MCF 10A (cell line): ENCODE data around the gene OS9. TPM values are rescaled to one million over a fixed set of nuclear protein-coding genes. Genes with fewer than 3 reads are reported as not detected.
A peak's percentile ranks its signal among the peaks of the same experiment; 100 is the strongest.

Source experiments
- BruUV-seq: library from RNA; stranded (reverse); fragments of 400-500 nt; replicated peaks from 2 replicates; lab custom pipeline; 2021; lab: Mats Ljungman, UMichigan
- CTCF ChIA-PET: fragments of 300-600 bp; sonication (Branson Sonifier 250); formaldehyde crosslinking; extraction: SDS; loops from one replicate; lab custom pipeline; 2021; ENCODE audit warnings: antibody characterized with exemption, inconsistent platforms; lab: Yijun Ruan, JAX
- POLR2A ChIA-PET: fragments of 300-600, 350-650 bp; sonication (Branson Sonifier 250); formaldehyde crosslinking; extraction: SDS; loops from one replicate; lab custom pipeline; 2020; ENCODE audit warnings: antibody characterized with exemption, inconsistent platforms; lab: Yijun Ruan, JAX
- DNase-seq: peaks from one replicate; pipeline ENCODE4 v3.0.0-alpha.2; 2018; ENCODE audit not compliant: unreplicated experiment
- H3K27ac Mint-ChIP-seq: one replicate; pipeline ENCODE4 v1.8.0; 2022; ENCODE audit warnings: mild to moderate bottlenecking, low read depth, mixed read lengths; ENCODE audit not compliant: unreplicated experiment
- H3K27me3 Mint-ChIP-seq: one replicate; pipeline ENCODE4 v1.8.0; 2022; ENCODE audit warnings: mixed read lengths; ENCODE audit not compliant: insufficient read depth, unreplicated experiment
- H3K36me3 Mint-ChIP-seq: one replicate; pipeline ENCODE4 v1.8.0; 2022; ENCODE audit warnings: mild to moderate bottlenecking, moderate library complexity, mixed read lengths; ENCODE audit not compliant: insufficient read depth, unreplicated experiment
- H3K4me1 Mint-ChIP-seq: one replicate; pipeline ENCODE4 v1.8.0; 2022; ENCODE audit warnings: mixed read lengths; ENCODE audit not compliant: insufficient read depth, unreplicated experiment
- H3K4me3 Mint-ChIP-seq: one replicate; pipeline ENCODE4 v1.8.0; 2022; ENCODE audit warnings: mild to moderate bottlenecking, moderate library complexity, mixed read lengths; ENCODE audit not compliant: unreplicated experiment
- H3K9me3 Mint-ChIP-seq: one replicate; pipeline ENCODE4 v1.8.0; 2022; ENCODE audit warnings: mixed read lengths; ENCODE audit not compliant: unreplicated experiment
- intact Hi-C: fragments of 100-400 bp; cut with micrococcal nuclease; formaldehyde crosslinking; loops from 2 replicates; pipeline ENCODE4 v1.14.1; 2022
- total RNA-seq: library from RNA; stranded (reverse); gene quantifications from 2 replicates; pipeline ENCODE4 v1.2.3, GENCODE V29; 2022
- TF ChIP-seq, protein P1 (sequence below): fragments of 200-600 bp; IDR thresholded peaks from one replicate; pipeline ENCODE4 v1.8.0; 2022; ENCODE audit warnings: antibody characterized with exemption, mild to moderate bottlenecking; ENCODE audit not compliant: unreplicated experiment

Gene OS9
- total RNA-seq, 1 experiment from 2014 or later = 125 TPM

DNA sequence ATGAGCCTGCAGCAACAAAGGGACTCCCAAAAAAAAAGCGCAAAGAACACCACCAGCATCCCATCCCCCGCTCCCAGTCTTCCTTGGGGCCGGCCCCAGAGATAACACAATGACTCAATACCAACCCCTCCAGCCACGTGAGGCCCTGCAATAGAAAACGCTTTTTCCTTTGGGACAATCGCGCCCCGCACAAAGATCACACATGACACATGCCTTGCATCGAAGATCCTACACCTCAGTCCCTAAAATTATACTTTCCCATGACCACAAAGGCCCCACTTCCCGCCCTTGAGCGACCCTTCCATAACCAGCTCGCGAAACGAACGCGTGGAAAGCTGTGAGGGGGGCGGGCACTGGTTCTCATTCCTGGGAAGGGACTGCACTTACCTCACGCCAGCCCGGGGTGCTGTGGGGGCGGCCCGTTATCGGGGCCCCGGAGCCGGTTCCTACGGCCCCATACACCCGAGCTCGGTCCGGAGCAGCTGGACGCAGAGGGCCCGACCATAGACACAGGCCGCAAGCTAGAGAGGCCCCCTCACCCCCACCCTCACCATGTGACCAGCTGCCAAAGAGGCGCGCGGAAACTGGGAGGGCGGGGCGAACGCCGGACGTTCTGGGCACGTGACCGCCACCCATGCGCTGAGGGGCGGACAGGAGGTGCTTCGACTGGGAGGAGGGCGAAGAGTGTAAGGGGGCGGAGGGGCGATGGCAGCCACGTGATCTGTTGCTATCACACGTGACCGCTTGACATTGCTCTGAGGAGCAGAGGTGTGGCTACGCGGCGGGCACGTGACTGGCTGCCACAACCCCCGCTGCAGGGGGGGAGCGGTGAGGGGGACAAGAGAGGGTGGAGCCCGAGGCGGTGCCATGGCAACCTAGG, 58.1 kb downstream of the OS9 start, which contains the start of gene CDK4:
TSS of gene CDK4 (minus strand) at position 523 of the 880 bp plus-strand sequence. CDS start 593 bp downstream, outside the sequence.
- H3K27me3 Mint-ChIP-seq = no peaks in the 10 kb centered on the region
- BruUV-seq = TSS peak; percentile 73
- TF ChIP-seq, protein P1, sequence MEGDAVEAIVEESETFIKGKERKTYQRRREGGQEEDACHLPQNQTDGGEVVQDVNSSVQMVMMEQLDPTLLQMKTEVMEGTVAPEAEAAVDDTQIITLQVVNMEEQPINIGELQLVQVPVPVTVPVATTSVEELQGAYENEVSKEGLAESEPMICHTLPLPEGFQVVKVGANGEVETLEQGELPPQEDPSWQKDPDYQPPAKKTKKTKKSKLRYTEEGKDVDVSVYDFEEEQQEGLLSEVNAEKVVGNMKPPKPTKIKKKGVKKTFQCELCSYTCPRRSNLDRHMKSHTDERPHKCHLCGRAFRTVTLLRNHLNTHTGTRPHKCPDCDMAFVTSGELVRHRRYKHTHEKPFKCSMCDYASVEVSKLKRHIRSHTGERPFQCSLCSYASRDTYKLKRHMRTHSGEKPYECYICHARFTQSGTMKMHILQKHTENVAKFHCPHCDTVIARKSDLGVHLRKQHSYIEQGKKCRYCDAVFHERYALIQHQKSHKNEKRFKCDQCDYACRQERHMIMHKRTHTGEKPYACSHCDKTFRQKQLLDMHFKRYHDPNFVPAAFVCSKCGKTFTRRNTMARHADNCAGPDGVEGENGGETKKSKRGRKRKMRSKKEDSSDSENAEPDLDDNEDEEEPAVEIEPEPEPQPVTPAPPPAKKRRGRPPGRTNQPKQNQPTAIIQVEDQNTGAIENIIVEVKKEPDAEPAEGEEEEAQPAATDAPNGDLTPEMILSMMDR = no peak
- peak; percentile 99 for DNase-seq
- peaks cover 51% of the 10 kb centered on the region for H3K36me3 Mint-ChIP-seq
- intact Hi-C loops = no loop called here
- no peaks in the 10 kb centered on the region for H3K9me3 Mint-ChIP-seq
- POLR2A ChIA-PET = interaction anchor here (0.6 to 1.2 kb wide), 10 partner anchors 8 to 262 kb away, joined by 3 to 12 read pairs (median 4); partner anchors contain the start of genes CYP27B1, DDIT3, EEF1AKMT3 and METTL1
- peak within 1 kb of the TSS; percentile 92 for H3K4me3 Mint-ChIP-seq
- H3K4me1 Mint-ChIP-seq = peaks cover 40% of the 10 kb centered on the region
- peak within 1 kb of the TSS; percentile 93 for H3K27ac Mint-ChIP-seq
- CTCF ChIA-PET = interaction anchor here (0.6 to 1.2 kb wide), 4 partner anchors 8 to 564 kb away, joined by 3 to 5 read pairs (median 4); no protein-coding TSS in a partner anchor

DNA sequence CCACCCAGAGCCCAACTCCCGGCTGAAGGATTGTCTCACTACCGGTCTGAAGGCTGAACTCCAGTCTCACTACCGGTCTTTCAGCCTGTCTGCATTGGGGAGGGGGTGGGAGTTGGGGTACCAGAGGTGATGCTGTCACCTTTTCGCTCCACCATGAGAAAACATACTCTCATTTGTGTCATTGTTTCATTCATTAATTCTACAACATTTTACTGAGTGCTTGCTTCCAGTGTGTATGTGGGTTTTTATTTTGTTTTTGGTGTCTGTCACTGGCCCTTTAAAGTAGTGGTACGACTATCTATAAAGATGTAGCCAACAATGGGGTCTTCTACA, 58.7 kb downstream of the OS9 start:
- intact Hi-C loops = no loop called here
- POLR2A ChIA-PET = interaction anchor here (0.6 to 1.2 kb wide), 7 partner anchors 14 to 263 kb away, joined by 3 to 12 read pairs (median 4); partner anchors contain the start of genes CYP27B1, DDIT3, EEF1AKMT3 and METTL1

DNA sequence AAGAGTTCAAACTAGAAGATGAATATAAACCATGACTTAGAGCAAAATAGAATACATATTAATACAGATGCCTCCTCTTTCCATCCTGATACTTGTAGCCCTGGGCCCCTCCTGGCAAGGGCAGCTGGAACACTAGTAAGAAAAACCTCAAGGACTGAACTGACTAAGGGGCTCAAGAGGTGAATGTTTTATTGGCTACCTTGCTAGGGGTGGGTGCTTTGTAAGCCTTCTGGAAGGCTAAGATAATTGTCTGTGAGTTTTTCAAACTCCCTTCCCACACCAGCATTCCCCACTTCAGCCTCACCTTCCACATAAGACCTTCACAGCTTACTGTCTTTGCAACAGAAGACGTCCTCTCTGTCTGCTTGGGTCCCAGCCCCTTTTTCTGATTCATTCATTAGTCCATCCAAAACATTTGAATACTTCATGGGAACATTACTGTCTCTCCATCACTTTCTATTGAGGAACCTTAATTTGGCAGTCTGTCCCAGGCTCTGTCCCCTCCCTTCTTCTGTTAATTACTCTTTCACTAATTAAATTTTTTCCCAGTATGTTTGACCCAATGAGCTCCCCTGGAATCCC, 59.9 kb downstream of the OS9 start:
- H3K4me3 Mint-ChIP-seq = peak overlapping the region; percentile 73
- DNase-seq = no peak
- H3K9me3 Mint-ChIP-seq = no peaks in the 10 kb centered on the region
- BruUV-seq = no TSS peak
- CTCF ChIA-PET = interaction anchor here (1.2 kb wide), 1 partner anchor 11 kb away, joined by 5 read pairs; no protein-coding TSS in a partner anchor
- H3K4me1 Mint-ChIP-seq = peaks cover 40% of the 10 kb centered on the region
- H3K27me3 Mint-ChIP-seq = no peaks in the 10 kb centered on the region
- TF ChIP-seq, protein P1 = no peak
- intact Hi-C loops = no loop called here
- POLR2A ChIA-PET = interaction anchor here (0.9 to 4.1 kb wide), 4 partner anchors 9 to 20 kb away, joined by 3 to 26 read pairs (median 12); partner anchors contain the start of genes CYP27B1, EEF1AKMT3, METTL1 and TSPAN31
- H3K36me3 Mint-ChIP-seq = peaks cover 41% of the 10 kb centered on the region
- no peak overlapping the region for H3K27ac Mint-ChIP-seq

More for the DNA sequence above, 58.7 kb downstream of the OS9 start:
- TF ChIP-seq, protein P1 = no peak
- DNase-seq = no peak
- BruUV-seq = no TSS peak
- peaks cover 45% of the 10 kb centered on the region for H3K36me3 Mint-ChIP-seq
- CTCF ChIA-PET = interaction anchor here (0.6 to 1.2 kb wide), 3 partner anchors 8 to 27 kb away, joined by 3 to 4 read pairs (median 3); no protein-coding TSS in a partner anchor
- H3K9me3 Mint-ChIP-seq = no peaks in the 10 kb centered on the region
- H3K27ac Mint-ChIP-seq = peak overlapping the region; percentile 93
- no peaks in the 10 kb centered on the region for H3K27me3 Mint-ChIP-seq
- peaks cover 40% of the 10 kb centered on the region for H3K4me1 Mint-ChIP-seq
- peak overlapping the region; percentile 92 for H3K4me3 Mint-ChIP-seq
